GM20000 (cell line): ENCODE measurements around the gene CDKN2B.

Experiments
- DNase-seq: peaks from one replicate; pipeline ENCODE4 v3.0.0; 2012; ENCODE audit warnings: low spot score
- CTCF ChIP-seq: IDR thresholded peaks from 2 replicates; pipeline ENCODE4 v1.5.1; 2012; ENCODE audit warnings: mild to moderate bottlenecking, control low read depth; ENCODE audit errors: extremely low read depth, missing control alignments

Gene CDKN2B

GRCh38 chr9:22009506-22009867 is 382 bp upstream of the CDKN2B start:
- no peak for DNase-seq

GRCh38 chr9:22008384-22008716 is 755 bp downstream of the CDKN2B start:
- DNase-seq, result no peak
- TF ChIP-seq CTCF, result no peak

More at GRCh38 chr9:22009506-22009867, 382 bp upstream of the CDKN2B start:
- no peak for TF ChIP-seq CTCF

GRCh38 chr9:22005702-22006606 is 3.2 kb downstream of the CDKN2B start:
- no peak for TF ChIP-seq CTCF
- no peak for DNase-seq

GRCh38 chr9:22005021-22005701 is 3.9 kb downstream of the CDKN2B start:
- TF ChIP-seq CTCF, result no peak
- no peak for DNase-seq

GRCh38 chr9:22002038-22002437 is 7.1 kb downstream of the CDKN2B start:
- TF ChIP-seq CTCF, result no peak

GRCh38 chr9:21998026-21998425 is 11.1 kb downstream of the CDKN2B start:
- no peak for TF ChIP-seq CTCF
- DNase-seq, result no peak

More at GRCh38 chr9:22002038-22002437, 7.1 kb downstream of the CDKN2B start:
- no peak for DNase-seq

- no peak for DNase-seq
Observed at GRCh38 chr9:21997480-21997879, 11.6 kb downstream of the CDKN2B start.

More at GRCh38 chr9:21997480-21997879, 11.6 kb downstream of the CDKN2B start:
- no peak for TF ChIP-seq CTCF
